NCI-H2171 treated with DMSO at 0.1 percent for 48 hours (cell line): ENCODE data around the gene PIK3CA.
"Not testable (repeated sequence)": the region's sequence is repeated elsewhere in the genome, so short reads cannot be mapped to it uniquely, and the experiment has no call there.

Experiments
- DNase-seq: peaks from one replicate; lab custom pipeline; 2025; lab: John Stamatoyannopoulos, UW

The PIK3CA gene

DNA sequence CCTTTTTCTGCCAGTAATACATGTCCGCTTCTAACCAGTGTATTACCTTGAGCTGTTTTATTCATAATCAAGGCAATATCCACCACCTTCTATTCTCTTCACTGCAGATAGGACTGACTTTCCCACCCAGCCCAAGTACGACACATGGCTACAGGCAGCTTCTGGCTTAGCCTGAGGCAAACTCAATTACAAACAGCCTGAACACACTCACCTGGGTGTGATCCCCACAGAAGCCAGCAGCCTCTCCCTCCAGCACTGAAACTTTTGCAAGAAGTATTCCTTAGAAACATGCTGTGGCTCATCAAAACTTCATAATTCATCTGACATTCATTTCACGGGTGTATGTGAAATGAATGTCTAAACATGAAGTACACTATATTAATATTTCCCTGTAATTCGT lies 116.3 kb downstream of the PIK3CA start:
- DNase-seq = no peak

DNA sequence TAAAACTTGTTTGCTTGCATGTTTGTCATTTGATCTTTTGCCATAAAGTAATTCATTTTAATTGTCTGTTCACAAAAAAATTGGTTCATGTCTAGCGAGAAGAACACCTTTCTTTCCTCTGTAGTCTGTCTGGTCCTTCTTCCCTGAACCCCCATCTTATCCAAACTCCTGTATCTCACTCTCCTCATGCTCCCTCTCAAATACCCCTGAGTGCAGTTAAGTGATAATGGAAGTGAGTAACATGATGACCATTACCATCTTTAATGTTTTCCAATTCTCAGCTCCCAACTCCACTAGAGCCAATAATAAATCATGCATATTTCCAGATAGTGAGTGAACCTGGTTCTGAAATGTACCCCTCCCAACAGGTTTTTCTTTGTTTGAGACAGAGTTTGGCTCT lies 116.9 kb downstream of the PIK3CA start:
- no peak for DNase-seq

DNA sequence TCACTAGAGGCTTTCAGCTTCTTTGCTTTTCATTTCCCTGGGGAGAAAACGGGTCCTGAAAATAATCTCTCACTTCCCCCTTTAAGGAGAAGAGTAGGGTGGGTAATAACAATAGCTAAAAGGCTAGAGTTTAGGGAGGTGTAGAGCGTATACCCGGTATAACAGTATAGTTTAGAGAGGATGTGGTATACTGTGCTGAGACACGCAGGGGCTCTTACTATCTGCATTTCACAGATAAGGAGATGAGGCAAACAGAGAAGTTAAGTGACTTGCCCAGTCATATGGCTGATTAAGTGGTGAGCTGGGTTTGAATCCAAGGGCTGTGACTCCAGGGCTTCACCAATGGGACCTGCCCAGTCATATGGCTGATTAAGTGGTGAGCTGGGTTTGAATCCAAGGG lies 117.7 kb downstream of the PIK3CA start:
- DNase-seq = no peak

DNA sequence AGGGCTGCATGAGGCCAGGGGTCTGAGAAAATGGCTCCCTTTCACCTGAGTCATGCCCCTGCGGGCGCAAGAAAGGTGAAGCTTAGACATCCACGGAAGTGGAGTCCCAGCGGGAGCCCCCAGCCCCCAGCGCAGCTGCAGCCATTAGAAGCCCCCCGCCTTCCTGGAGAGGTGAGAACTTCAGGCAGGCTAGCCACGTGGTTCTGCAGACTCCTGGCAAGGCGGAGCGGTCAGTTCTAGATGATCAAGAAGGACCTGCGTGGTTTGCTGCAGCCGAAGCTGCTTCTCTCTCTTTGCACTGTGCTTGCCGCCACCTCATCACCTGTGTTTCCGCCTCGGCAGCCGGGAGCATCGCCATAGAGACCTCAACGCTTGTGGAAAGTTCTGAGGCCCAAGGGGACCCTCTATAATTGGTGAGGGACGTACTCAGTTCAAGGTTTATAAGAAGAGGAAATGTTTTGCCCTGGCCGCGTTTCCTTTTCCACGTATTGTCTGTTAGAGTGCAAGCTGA lies 118.6 kb downstream of the PIK3CA start:
- peak; percentile 19 for DNase-seq

DNA sequence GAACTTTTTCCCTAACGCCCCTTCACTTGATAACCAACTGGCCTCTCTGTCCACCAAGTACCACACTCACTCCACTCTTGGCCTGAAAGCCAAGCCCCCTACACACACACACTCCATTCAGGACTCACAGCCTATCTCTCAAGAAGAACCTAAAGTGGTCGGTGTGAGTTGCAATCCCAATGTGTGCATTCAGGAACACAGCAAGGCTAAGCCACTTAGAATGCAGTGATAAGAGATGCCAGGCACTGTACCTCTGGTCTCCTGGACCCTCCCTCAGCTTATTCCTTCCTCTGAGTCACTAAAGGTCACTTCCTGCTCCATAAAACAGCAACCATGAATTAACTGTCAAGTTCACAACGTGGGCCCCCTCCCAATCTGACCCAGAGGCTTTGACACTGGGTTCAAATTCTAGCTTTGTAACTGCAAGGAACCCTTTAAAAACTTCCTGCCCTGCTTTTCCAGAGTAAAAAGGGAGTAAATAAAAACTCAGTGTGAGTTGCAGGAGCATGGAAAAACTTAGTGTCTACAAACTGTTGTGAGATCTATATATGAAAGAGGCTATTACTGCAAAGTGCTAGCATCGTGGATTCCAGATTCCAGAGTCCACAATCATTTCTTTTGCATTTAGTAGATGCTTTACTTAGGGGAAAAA lies 120.4 kb downstream of the PIK3CA start:
- DNase-seq = no peak

DNA sequence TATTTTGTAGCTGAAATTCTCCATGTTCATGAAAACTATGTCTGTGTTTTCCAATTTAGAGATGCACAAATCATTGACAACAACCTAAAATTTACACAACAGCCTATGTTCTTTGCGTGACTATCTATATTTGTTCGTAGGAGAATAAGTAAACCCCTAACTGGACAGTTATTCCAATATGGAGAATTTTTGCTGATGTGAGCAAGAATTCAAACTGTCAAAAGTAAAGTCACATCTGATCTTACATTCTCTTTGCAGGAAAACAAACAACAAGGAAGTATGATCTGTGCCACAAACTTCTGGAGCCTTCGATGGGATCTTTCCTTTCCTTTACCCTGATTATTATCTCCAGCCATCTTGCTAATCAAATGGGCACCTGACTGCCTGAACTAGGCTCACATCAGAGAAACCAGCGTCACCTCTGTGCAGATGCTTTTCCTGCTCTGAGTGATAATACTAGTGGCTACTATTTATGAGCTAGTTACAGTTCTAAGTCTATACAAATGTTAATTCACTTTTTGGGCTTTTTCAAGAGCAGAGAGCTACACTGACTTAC lies 121.1 kb downstream of the PIK3CA start:
- DNase-seq = no peak

DNA sequence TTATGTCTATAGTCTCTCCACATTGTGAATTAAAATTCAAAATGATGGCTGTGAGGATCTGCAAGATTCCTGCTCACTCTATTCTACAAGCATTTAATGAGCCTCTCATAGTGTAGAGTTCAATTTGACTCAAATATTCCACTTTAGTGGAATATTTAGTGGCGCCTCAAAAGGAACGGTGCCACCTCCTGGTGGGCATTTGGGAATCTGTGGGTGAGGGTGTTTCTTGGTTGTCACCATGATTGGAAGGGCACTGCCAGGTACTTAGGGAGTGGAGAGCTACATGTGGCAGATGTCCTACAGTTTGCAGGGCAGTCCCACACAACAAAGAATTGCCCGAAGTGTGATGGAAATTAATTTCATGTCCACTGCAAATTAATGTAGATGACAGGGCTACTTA lies 124.2 kb downstream of the PIK3CA start:
- peak; percentile 20 for DNase-seq

DNA sequence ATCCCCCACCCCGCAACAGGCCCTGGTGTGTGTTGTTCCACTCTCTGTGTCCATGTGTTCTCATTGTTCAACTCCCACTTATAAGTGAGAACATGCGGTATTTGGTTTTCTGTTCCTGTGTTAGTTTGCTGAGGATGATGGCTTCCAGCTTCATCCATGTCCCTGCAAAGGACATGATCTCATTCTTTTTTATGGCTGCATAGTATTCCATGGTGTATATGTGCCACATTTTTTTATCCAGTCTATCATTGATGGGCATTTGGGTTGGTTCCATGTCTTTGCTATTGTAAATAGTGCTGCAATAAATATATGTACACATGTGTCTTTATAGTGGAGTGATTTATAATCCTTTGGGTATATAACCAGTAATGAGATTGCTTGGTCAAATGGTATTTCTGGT lies 126.3 kb downstream of the PIK3CA start:
- not testable (repeated sequence) for DNase-seq

DNA sequence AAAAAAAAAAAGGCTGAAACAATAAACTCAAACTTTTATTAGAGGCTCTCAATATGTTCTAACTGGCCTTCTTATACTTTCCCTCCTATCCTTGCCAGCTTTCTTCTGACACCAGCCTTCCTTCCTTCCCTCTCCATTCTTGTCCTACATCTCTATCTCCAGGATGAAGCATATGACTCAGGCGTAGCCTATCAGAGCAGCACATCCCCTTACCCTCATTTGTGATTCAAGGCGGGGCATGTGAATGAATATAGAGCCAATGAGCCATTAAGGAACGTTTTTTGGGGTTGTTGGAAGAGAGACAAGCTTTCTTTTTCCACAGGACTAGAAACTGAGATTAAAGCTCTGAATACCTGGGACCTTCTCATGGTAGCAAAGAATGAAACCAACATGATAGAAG lies 127.8 kb downstream of the PIK3CA start:
- no peak for DNase-seq

DNA sequence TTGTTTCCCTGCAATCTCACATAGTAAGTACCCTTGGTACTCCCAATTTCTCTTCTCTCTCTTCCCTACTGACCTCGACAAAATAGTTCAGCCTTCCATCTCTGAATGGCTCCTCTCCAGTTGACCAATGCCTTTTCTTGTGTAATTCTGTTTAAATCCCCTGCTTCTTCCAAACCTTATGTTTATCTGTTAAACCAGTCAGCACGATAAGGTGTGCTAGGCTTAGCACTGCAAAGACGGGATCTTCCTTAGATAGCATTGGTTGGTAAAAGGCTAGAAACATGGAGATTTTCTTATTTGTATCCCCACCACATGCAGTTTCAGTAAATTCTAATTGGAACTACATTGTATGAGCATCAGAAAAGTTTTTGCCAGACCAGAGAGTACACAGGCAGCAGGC lies 128.6 kb downstream of the PIK3CA start:
- no peak for DNase-seq

DNA sequence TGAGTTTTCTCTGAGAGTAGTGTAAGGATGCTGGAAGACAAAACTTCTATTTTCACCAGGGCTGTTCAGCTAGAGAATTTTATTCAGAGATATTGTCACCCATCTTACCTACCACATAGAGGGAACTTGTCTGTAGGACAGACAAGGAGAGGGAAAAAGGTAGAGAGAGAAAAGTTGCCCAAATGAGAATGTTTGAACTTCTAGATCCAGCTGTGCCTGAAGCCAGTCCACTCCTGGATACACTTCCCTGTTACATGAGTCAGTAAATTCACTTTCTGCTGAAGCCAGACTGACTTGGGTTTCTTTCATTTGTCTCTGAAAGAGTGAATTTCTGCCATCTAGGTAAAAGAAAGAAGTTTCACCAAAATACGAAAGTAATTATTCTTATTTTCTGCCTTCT lies 130.0 kb downstream of the PIK3CA start:
- no peak for DNase-seq

DNA sequence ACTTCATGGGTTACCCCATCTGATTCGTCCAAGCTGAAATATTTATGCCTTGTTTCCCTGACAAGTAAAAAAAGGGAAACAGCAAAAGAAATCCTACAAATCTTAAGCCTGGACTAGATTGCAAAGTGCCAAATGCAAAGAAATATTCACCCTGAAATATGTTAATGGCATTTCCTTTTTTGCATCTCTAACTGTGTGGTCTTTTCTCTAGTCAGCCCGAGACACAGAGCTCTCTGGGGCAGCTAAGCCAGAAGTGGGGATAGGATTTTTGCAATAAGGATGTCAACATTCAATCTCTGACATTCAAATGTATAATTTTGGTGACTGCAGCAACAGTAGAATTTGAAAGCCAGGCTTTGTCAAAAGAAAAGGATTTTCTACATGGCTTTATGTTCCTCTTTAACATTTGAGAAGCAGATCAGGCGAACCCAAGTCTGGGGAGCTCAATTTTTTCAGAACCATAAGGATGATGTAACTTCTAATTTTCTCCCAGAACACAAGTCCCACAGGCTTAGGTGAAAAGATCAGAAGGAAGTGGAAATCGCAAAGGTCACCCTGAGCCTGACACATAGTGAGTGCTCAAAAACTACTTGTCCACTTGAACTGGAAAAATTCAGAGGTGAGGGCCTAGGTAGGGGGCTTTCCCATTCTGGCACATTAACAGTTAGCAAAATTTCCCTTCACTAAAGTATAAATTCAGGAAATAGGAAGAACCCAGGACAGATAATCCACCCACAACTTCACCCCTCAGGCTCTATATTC lies 131.0 kb downstream of the PIK3CA start:
- no peak for DNase-seq

DNA sequence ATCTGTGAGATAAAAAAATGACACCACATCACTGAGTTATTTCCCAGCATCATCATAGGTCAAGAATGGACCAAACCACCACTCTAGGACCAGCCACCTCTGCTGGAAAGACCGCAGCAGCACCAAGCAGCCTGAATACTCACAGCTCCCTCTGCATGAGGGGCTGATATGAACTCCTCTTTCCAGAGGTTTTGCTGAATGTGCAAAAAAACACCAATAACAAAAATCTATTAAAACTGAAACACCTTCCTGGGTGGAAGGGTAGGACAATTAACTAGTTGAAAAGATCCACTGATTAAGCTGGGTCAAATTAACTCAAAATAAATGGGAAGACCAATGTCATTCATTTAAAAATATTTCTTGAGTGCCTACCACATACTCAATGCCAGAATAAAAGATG lies 131.7 kb downstream of the PIK3CA start:
- no peak for DNase-seq

DNA sequence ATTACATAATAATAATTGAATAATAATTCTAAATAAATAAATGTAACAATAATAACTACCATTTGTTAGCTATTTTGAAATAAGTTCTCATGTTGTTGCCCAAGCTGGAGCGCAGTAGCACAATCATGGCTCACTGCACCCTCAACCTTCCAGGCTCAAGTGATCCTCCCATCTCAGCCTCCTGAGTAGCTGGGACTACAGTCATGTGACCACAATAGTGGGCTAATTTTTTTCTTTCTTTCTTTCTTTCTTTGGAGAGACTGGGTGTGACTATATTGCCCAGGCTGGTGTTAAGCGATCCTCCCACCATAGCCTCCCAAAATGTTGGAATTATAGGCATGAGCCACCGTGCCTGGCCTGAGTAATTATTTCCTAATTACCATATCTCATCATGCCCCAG lies 133.7 kb downstream of the PIK3CA start:
- no peak for DNase-seq

DNA sequence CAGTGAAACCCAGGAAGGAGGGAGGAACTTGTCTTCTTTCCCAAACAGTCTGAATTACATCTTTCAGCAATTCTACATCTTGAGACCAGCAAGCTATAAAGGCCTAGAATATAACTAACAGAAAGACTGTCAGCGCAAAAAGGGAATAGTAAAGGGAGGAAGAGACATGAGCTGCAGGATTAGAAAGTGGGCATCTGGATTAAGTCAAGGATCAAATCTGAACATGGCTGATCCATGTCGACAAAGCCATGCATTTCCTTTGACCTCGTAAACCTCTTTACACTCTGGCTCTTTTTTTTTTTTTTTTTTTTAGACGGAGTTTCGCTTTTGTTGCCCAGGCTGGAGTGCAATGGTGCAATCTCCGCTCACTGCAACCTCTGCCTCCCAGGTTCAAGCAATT lies 138.2 kb downstream of the PIK3CA start:
- no peak for DNase-seq

DNA sequence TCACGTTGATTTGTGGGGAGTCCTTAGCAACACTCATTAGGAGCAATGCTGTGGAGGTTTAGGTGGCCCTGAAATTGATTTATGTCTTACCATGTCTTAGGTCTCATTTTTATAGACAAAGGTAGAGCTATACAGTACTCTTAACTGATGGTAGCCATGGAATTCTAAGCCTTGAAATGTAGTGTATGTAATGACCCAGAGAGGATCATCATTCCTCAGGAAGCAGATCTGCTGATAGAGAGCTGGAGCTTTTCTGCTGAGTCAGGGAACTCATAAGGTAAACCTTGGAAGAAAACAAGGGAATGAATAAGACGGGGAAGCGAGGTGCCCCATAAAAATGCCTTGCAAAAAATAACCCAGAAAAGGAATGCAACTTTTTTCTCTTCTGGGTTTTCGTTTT lies 140.7 kb downstream of the PIK3CA start:
- no peak for DNase-seq

DNA sequence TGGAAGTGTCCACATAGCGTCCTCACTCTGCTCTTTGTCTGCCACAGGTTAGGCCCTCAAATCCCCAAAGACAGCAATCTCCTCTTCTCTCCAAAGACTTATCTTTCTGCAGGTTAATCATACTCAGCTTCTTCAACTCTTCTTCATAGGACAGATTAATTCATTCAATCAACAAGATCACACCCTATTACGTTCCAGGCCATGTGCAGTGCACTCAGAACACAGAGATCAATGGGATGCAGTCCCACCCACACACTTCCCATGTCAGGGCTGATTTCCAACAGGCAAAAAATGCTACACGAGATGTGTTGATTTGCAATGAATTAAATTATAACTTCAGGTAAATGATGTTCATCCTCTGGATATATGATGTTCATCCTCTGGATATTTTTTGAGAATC lies 141.1 kb downstream of the PIK3CA start:
- no peak for DNase-seq
